ENCODE results near the gene KRT40.

The KRT40 gene

GRCh38 chr17:40938981-40939380, 45.1 kb downstream of the KRT40 start:
- DNase-seq (ENCODE audit: extremely low read depth, low read depth) = no peak
- TF ChIP-seq, protein P1, sequence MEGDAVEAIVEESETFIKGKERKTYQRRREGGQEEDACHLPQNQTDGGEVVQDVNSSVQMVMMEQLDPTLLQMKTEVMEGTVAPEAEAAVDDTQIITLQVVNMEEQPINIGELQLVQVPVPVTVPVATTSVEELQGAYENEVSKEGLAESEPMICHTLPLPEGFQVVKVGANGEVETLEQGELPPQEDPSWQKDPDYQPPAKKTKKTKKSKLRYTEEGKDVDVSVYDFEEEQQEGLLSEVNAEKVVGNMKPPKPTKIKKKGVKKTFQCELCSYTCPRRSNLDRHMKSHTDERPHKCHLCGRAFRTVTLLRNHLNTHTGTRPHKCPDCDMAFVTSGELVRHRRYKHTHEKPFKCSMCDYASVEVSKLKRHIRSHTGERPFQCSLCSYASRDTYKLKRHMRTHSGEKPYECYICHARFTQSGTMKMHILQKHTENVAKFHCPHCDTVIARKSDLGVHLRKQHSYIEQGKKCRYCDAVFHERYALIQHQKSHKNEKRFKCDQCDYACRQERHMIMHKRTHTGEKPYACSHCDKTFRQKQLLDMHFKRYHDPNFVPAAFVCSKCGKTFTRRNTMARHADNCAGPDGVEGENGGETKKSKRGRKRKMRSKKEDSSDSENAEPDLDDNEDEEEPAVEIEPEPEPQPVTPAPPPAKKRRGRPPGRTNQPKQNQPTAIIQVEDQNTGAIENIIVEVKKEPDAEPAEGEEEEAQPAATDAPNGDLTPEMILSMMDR (IDR thresholded peaks at IDR 0.05; ENCODE audit: low read depth, low read length, missing control alignments) = no peak
- H3K4me3 ChIP-seq (replicated peaks; ENCODE audit: low read depth, low read length) = no peak overlapping the region

GRCh38 chr17:40937384-40937819, 46.7 kb downstream of the KRT40 start, which contains the start of gene KRT23:
TSS of gene KRT23 (minus strand) at chr17:40937646. CDS start at chr17:40936603, 1,043 bp downstream.
- TF ChIP-seq, protein P1 (IDR thresholded peaks at IDR 0.05; ENCODE audit: low read depth, low read length, missing control alignments) = no peak
- no peak for DNase-seq (ENCODE audit: extremely low read depth, low read depth)
- no peak within 1 kb of the TSS for H3K4me3 ChIP-seq (replicated peaks; ENCODE audit: low read depth, low read length)

DNA sequence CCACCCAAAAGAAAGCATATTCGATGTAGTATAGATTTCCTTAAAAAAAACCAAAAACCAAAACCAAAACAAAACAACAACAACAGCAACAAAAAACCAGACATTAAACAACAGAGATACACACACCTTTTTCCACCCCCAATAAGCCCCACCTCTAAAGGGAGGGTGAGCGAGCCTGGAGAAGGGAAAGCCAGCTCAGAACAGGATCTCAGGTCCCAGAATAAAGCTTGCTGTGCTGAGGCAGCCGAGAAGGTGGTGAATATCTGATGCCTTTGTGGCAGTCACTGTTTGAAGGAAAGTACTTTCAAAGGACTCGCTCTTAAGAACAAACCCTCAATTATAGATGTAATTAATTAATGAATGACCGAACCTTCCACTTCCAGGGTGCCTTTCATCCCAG, 47.1 kb downstream of the KRT40 start:
- DNase-seq (ENCODE audit: extremely low read depth, low read depth) = no peak
- TF ChIP-seq, protein P1 (IDR thresholded peaks at IDR 0.05; ENCODE audit: low read depth, low read length, missing control alignments) = no peak
- no peak overlapping the region for H3K4me3 ChIP-seq (replicated peaks; ENCODE audit: low read depth, low read length)

GRCh38 chr17:40936437-40936971, 47.6 kb downstream of the KRT40 start:
- no peak overlapping the region for H3K4me3 ChIP-seq (replicated peaks; ENCODE audit: low read depth, low read length)
- DNase-seq (ENCODE audit: extremely low read depth, low read depth) = no peak
- TF ChIP-seq, protein P1 (IDR thresholded peaks at IDR 0.05; ENCODE audit: low read depth, low read length, missing control alignments) = no peak

GRCh38 chr17:40935624-40936023, 48.5 kb downstream of the KRT40 start:
- TF ChIP-seq, protein P1 (IDR thresholded peaks at IDR 0.05; ENCODE audit: low read depth, low read length, missing control alignments) = no peak
- no peak overlapping the region for H3K4me3 ChIP-seq (replicated peaks; ENCODE audit: low read depth, low read length)
- DNase-seq (ENCODE audit: extremely low read depth, low read depth) = no peak

DNA sequence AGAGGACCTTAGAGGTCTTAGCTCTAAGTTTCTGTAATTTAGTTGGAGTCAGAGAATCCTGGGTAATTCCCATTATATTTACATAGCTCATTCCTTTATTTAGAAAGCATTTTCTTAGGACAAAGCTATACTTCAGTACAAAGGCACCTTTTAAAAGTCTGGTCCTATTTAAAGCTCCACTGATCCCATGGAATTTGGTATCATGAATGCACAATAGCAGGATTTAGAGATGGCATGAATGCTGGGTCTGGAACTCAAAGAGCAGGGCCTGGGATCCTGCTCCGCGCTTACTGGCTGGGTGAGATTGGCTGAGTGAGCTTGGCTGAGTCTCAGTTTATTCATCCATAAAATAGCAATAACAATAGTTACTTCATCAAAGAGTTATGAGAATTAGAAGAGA, 51.5 kb downstream of the KRT40 start:
- DNase-seq (ENCODE audit: extremely low read depth, low read depth) = no peak
- TF ChIP-seq, protein P1 (IDR thresholded peaks at IDR 0.05; ENCODE audit: low read depth, low read length, missing control alignments) = no peak
- H3K4me3 ChIP-seq (replicated peaks; ENCODE audit: low read depth, low read length) = no peak overlapping the region

DNA sequence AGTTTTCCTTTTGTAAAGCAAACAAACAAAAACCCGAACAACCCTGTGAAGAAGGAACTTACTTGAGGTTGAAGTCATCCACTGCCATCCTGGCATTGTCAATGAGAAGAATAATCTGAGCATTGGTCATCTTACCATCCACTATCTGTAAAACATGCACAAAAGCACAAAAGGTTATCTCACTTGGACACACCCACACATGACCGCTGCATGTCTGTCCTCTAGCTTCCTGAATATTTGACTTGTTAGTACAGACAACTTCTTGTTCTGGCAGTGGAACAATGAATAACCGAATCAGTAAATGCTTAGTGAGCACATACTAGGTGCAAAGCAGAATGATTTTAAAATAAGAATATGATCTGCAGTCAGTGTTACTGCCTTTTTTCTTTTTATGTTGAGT, 52.8 kb downstream of the KRT40 start:
- no peak overlapping the region for H3K4me3 ChIP-seq (replicated peaks; ENCODE audit: low read depth, low read length)
- TF ChIP-seq, protein P1 (IDR thresholded peaks at IDR 0.05; ENCODE audit: low read depth, low read length, missing control alignments) = no peak
- no peak for DNase-seq (ENCODE audit: extremely low read depth, low read depth)

Measured in HFF-Myc (cell line).